Measurements from ENCODE around the gene COPS3.

GRCh38 chr17:17324616-17325015, 43.6 kb upstream of the COPS3 start:
- no peak for TF ChIP-seq CTCF (IDR thresholded peaks at IDR 0.05; ENCODE audit: control extremely low read depth in 1 of 3, insufficient read depth in 1 of 3, low read depth in 1 of 3, low read length in 3 of 3)
- TF ChIP-seq CBX8 (IDR thresholded peaks at IDR 0.05; ENCODE audit: borderline replicate concordance, low read depth, low read length), result no peak
- TF ChIP-seq EZH2 (IDR thresholded peaks at IDR 0.05; ENCODE audit: low read depth, low read length, severe bottlenecking), result no peak
- no peak for TF ChIP-seq HDAC6 (IDR thresholded peaks at IDR 0.05; ENCODE audit: low read depth, low read length)
- no peak for TF ChIP-seq POLR2A (IDR thresholded peaks at IDR 0.05; ENCODE audit: control extremely low read depth in 1 of 2, low read depth in 2 of 2, low read length in 2 of 2)
- TF ChIP-seq, protein P1, sequence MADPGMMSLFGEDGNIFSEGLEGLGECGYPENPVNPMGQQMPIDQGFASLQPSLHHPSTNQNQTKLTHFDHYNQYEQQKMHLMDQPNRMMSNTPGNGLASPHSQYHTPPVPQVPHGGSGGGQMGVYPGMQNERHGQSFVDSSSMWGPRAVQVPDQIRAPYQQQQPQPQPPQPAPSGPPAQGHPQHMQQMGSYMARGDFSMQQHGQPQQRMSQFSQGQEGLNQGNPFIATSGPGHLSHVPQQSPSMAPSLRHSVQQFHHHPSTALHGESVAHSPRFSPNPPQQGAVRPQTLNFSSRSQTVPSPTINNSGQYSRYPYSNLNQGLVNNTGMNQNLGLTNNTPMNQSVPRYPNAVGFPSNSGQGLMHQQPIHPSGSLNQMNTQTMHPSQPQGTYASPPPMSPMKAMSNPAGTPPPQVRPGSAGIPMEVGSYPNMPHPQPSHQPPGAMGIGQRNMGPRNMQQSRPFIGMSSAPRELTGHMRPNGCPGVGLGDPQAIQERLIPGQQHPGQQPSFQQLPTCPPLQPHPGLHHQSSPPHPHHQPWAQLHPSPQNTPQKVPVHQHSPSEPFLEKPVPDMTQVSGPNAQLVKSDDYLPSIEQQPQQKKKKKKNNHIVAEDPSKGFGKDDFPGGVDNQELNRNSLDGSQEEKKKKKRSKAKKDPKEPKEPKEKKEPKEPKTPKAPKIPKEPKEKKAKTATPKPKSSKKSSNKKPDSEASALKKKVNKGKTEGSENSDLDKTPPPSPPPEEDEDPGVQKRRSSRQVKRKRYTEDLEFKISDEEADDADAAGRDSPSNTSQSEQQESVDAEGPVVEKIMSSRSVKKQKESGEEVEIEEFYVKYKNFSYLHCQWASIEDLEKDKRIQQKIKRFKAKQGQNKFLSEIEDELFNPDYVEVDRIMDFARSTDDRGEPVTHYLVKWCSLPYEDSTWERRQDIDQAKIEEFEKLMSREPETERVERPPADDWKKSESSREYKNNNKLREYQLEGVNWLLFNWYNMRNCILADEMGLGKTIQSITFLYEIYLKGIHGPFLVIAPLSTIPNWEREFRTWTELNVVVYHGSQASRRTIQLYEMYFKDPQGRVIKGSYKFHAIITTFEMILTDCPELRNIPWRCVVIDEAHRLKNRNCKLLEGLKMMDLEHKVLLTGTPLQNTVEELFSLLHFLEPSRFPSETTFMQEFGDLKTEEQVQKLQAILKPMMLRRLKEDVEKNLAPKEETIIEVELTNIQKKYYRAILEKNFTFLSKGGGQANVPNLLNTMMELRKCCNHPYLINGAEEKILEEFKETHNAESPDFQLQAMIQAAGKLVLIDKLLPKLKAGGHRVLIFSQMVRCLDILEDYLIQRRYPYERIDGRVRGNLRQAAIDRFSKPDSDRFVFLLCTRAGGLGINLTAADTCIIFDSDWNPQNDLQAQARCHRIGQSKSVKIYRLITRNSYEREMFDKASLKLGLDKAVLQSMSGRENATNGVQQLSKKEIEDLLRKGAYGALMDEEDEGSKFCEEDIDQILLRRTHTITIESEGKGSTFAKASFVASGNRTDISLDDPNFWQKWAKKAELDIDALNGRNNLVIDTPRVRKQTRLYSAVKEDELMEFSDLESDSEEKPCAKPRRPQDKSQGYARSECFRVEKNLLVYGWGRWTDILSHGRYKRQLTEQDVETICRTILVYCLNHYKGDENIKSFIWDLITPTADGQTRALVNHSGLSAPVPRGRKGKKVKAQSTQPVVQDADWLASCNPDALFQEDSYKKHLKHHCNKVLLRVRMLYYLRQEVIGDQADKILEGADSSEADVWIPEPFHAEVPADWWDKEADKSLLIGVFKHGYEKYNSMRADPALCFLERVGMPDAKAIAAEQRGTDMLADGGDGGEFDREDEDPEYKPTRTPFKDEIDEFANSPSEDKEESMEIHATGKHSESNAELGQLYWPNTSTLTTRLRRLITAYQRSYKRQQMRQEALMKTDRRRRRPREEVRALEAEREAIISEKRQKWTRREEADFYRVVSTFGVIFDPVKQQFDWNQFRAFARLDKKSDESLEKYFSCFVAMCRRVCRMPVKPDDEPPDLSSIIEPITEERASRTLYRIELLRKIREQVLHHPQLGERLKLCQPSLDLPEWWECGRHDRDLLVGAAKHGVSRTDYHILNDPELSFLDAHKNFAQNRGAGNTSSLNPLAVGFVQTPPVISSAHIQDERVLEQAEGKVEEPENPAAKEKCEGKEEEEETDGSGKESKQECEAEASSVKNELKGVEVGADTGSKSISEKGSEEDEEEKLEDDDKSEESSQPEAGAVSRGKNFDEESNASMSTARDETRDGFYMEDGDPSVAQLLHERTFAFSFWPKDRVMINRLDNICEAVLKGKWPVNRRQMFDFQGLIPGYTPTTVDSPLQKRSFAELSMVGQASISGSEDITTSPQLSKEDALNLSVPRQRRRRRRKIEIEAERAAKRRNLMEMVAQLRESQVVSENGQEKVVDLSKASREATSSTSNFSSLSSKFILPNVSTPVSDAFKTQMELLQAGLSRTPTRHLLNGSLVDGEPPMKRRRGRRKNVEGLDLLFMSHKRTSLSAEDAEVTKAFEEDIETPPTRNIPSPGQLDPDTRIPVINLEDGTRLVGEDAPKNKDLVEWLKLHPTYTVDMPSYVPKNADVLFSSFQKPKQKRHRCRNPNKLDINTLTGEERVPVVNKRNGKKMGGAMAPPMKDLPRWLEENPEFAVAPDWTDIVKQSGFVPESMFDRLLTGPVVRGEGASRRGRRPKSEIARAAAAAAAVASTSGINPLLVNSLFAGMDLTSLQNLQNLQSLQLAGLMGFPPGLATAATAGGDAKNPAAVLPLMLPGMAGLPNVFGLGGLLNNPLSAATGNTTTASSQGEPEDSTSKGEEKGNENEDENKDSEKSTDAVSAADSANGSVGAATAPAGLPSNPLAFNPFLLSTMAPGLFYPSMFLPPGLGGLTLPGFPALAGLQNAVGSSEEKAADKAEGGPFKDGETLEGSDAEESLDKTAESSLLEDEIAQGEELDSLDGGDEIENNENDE (IDR thresholded peaks at IDR 0.05; ENCODE audit: insufficient replicate concordance, low read length), result no peak
- no peak for TF ChIP-seq CREB1 (IDR thresholded peaks at IDR 0.05)
